Smooth muscle cell (in vitro differentiated cells): ENCODE results near the gene ITGB7. TPM values are rescaled to one million over a fixed set of nuclear protein-coding genes. Genes with fewer than 3 reads are reported as not detected.
A peak's percentile ranks its signal among the peaks of the same experiment; 100 is the strongest.

Experiments used
- DNase-seq: peaks from one replicate; lab custom pipeline; 2025; ENCODE audit not compliant: unreplicated experiment; lab: John Stamatoyannopoulos, UW
- H2AFZ ChIP-seq: fragments of 200-600 bp; sonication (generic); 2 replicates; pipeline ENCODE4 v1.6.0; 2016; ENCODE audit warnings: antibody characterized with exemption, low read depth, mild to moderate bottlenecking
- H3F3A ChIP-seq: fragments of 200-600 bp; sonication (generic); 2 replicates; pipeline ENCODE4 v1.6.0; 2017; ENCODE audit warnings: antibody characterized with exemption, low read depth
- H3K27ac ChIP-seq: fragments of 200-600 bp; sonication (generic); 2 replicates; pipeline ENCODE4 v1.5.1; 2016; ENCODE audit warnings: low read depth, mild to moderate bottlenecking
- H3K27me3 ChIP-seq: fragments of 200-600 bp; sonication (generic); 2 replicates; pipeline ENCODE4 v1.6.1; 2016; ENCODE audit warnings: low read depth, mild to moderate bottlenecking
- H3K36me3 ChIP-seq: fragments of 200-600 bp; sonication (generic); 2 replicates; pipeline ENCODE4 v1.5.1; 2016; ENCODE audit warnings: low read depth
- H3K4me1 ChIP-seq: fragments of 200-600 bp; sonication (generic); 2 replicates; pipeline ENCODE4 v1.5.1; 2016; ENCODE audit warnings: low read depth
- H3K4me2 ChIP-seq: fragments of 200-600 bp; sonication (generic); 2 replicates; pipeline ENCODE4 v1.6.0; 2016; ENCODE audit warnings: mild to moderate bottlenecking
- H3K4me3 ChIP-seq: fragments of 200-600 bp; sonication (generic); 2 replicates; pipeline ENCODE4 v1.5.1; 2016; ENCODE audit warnings: mild to moderate bottlenecking
- H3K79me2 ChIP-seq: fragments of 200-600 bp; sonication (generic); 2 replicates; pipeline ENCODE4 v1.6.0; 2016; ENCODE audit warnings: low read depth, mild to moderate bottlenecking
- H3K9ac ChIP-seq: fragments of 200-600 bp; sonication (generic); 2 replicates; pipeline ENCODE4 v1.6.0; 2016; ENCODE audit warnings: low read depth
- H3K9me3 ChIP-seq: fragments of 200-600 bp; sonication (generic); replicated peaks from 2 replicates; pipeline ENCODE4 v1.5.1; 2016; ENCODE audit warnings: low read depth
- H4K20me1 ChIP-seq: fragments of 200-600 bp; sonication (generic); 2 replicates; pipeline ENCODE4 v1.6.0; 2016; ENCODE audit warnings: low read depth
- CTCF ChIP-seq: fragments of 200-600 bp; sonication (generic); IDR thresholded peaks from 2 replicates; pipeline ENCODE4 v1.5.1; 2017; ENCODE audit warnings: borderline replicate concordance, mild to moderate bottlenecking, antibody characterized with exemption; ENCODE audit not compliant: insufficient read depth, poor library complexity, severe bottlenecking
- WGBS: methylation state at CpG from one replicate; pipeline ENCODE4 v1.1.7; 2016; ENCODE audit warnings: low lambda C conversion rate; 5-methylcytosine and 5-hydroxymethylcytosine counted together
- polyA plus RNA-seq: library from polyadenylated mRNA; unstranded; fragments of >200 nt; fragmentation: Nextera tagmentation; extraction: Ambion mirVana; gene quantifications from 2 replicates; pipeline ENCODE4 v1.2.1, GENCODE V29; 2016
- total RNA-seq: library from RNA; depleted of rRNA; stranded (reverse); fragments of >200 nt; gene quantifications from 2 replicates; pipeline ENCODE4 v1.2.3, GENCODE V29; 2014

Gene ITGB7
- total and polyA plus RNA-seq, 2 experiments from 2014 or later: 5.8 TPM; not detected in 1

- H3K9ac ChIP-seq: no peak overlapping the region
- peaks cover 39% of the 10 kb centered on the region for H4K20me1 ChIP-seq
- no peak overlapping the region for H3K4me3 ChIP-seq
- H3F3A ChIP-seq: no peaks in the 10 kb centered on the region
- no peaks in the 10 kb centered on the region for H3K9me3 ChIP-seq
- H3K4me1 ChIP-seq: peaks cover 16% of the 10 kb centered on the region
- no peaks in the 10 kb centered on the region for H3K36me3 ChIP-seq
- no peak overlapping the region for H2AFZ ChIP-seq
- no peak overlapping the region for H3K4me2 ChIP-seq
- no peak for DNase-seq
- H3K79me2 ChIP-seq: peaks cover 4% of the 10 kb centered on the region
- 78% methylated on average over 12 of the region's 12 CpGs for WGBS
- H3K27me3 ChIP-seq: no peaks in the 10 kb centered on the region
- no peak for TF ChIP-seq CTCF
- H3K27ac ChIP-seq: no peak overlapping the region
Measured at GRCh38 chr12:53214687-53215455, 7.8 kb upstream of the ITGB7 start.

GRCh38 chr12:53214221-53214620 is 7.2 kb upstream of the ITGB7 start:
- H3K4me3 ChIP-seq: no peak overlapping the region
- no peak for TF ChIP-seq CTCF
- H2AFZ ChIP-seq: no peak overlapping the region
- no peak overlapping the region for H3K9ac ChIP-seq
- no peak overlapping the region for H3K27ac ChIP-seq
- H4K20me1 ChIP-seq: peaks cover 36% of the 10 kb centered on the region
- H3F3A ChIP-seq: no peaks in the 10 kb centered on the region
- DNase-seq: no peak
- peaks cover 16% of the 10 kb centered on the region for H3K4me1 ChIP-seq
- no peak overlapping the region for H3K4me2 ChIP-seq
- H3K9me3 ChIP-seq: no peaks in the 10 kb centered on the region
- no peaks in the 10 kb centered on the region for H3K27me3 ChIP-seq
- 85% methylated on average over 5 of the region's 5 CpGs for WGBS
- no peaks in the 10 kb centered on the region for H3K36me3 ChIP-seq
- H3K79me2 ChIP-seq: peaks cover 4% of the 10 kb centered on the region

GRCh38 chr12:53213348-53213747 is 6.3 kb upstream of the ITGB7 start:
- WGBS: 21% methylated on average over 13 of the region's 14 CpGs
- no peaks in the 10 kb centered on the region for H3K36me3 ChIP-seq

More at GRCh38 chr12:53213348-53213747, 6.3 kb upstream of the ITGB7 start:
- peak; percentile 91 for TF ChIP-seq CTCF
- Histone ChIP-seq H3F3A (no peaks in the 10 kb centered on the region), H2AFZ (no peak overlapping the region), H3K27ac (no peak overlapping the region), H3K4me1 (peaks cover 13% of the 10 kb centered on the region), H3K9ac (no peak overlapping the region), H4K20me1 (peaks cover 34% of the 10 kb centered on the region), H3K4me2 (no peak overlapping the region), H3K9me3 (no peaks in the 10 kb centered on the region), H3K79me2 (peaks cover 4% of the 10 kb centered on the region), H3K4me3 (no peak overlapping the region), H3K27me3 (no peaks in the 10 kb centered on the region)
- peak; percentile 47 for DNase-seq
